ENCODE measurements around the gene SLC44A4. TPM values are rescaled to one million over a fixed set of nuclear protein-coding genes. Genes with fewer than 3 reads are reported as not detected.

Gene SLC44A4
- total and polyA plus RNA-seq, 9 of the 15 experiments (the other 6 are each of a cell fraction or from before 2014, with no cell fraction given): 7.9 to 18.6 (median 11.2) TPM

DNA sequence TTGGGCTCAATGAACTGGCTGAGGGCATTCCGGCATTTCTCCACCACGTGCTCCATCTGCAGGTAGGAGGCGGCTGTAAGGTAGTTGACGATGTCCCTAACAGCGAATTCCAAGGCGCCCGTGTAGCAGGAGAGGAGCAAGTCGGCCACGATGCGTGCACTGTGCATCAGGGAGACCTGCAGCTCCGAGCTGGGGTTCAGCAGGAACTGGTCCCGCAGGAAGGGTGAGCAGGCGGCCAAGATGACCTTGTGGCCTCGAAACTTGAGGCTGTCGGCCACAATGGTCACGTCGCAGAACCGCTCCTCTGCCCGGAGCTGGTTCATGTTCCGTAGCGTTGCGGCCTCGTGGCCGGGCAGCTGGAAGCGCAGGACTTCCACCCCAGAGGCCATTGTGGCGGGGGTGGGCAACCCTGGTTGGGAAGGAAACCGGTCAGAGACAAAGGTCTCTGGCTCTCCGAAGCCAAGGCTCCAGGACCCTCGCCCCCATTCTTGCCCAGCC is 22.2 kb upstream of the SLC44A4 start (continued):
- no peak for TF ChIP-seq ZNF316 (IDR thresholded peaks at IDR 0.05)
- no peak for TF ChIP-seq SETDB1 (IDR thresholded peaks at IDR 0.05; ENCODE audit: low read length)
- TF ChIP-seq, protein P1, sequence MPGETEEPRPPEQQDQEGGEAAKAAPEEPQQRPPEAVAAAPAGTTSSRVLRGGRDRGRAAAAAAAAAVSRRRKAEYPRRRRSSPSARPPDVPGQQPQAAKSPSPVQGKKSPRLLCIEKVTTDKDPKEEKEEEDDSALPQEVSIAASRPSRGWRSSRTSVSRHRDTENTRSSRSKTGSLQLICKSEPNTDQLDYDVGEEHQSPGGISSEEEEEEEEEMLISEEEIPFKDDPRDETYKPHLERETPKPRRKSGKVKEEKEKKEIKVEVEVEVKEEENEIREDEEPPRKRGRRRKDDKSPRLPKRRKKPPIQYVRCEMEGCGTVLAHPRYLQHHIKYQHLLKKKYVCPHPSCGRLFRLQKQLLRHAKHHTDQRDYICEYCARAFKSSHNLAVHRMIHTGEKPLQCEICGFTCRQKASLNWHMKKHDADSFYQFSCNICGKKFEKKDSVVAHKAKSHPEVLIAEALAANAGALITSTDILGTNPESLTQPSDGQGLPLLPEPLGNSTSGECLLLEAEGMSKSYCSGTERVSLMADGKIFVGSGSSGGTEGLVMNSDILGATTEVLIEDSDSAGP (CRISPR knock-in tag; IDR thresholded peaks at IDR 0.05): 0 out of 2 replicates have a peak, but pooled peaks have one; percentile 19
- TF ChIP-seq PHTF2 (CRISPR knock-in tag; IDR thresholded peaks at IDR 0.05): no peak
- TF ChIP-seq KAT8 (IDR thresholded peaks at IDR 0.05; ENCODE audit: low read depth): no peak
- no peak for TF ChIP-seq RCOR1 (IDR thresholded peaks at IDR 0.05; ENCODE audit: borderline replicate concordance in 1 of 2, low read depth in 2 of 2, low read length in 2 of 2)
- peak; percentile 40 for TF ChIP-seq CHD1 (IDR thresholded peaks at IDR 0.05; ENCODE audit: low read length)
- no peak for TF ChIP-seq VEZF1 (CRISPR knock-in tag; IDR thresholded peaks at IDR 0.05)
- TF ChIP-seq POLR2AphosphoS5 (IDR thresholded peaks at IDR 0.05; ENCODE audit: control insufficient read depth, insufficient read depth, low read depth, low read length): no peak
- TF ChIP-seq, protein P2, sequence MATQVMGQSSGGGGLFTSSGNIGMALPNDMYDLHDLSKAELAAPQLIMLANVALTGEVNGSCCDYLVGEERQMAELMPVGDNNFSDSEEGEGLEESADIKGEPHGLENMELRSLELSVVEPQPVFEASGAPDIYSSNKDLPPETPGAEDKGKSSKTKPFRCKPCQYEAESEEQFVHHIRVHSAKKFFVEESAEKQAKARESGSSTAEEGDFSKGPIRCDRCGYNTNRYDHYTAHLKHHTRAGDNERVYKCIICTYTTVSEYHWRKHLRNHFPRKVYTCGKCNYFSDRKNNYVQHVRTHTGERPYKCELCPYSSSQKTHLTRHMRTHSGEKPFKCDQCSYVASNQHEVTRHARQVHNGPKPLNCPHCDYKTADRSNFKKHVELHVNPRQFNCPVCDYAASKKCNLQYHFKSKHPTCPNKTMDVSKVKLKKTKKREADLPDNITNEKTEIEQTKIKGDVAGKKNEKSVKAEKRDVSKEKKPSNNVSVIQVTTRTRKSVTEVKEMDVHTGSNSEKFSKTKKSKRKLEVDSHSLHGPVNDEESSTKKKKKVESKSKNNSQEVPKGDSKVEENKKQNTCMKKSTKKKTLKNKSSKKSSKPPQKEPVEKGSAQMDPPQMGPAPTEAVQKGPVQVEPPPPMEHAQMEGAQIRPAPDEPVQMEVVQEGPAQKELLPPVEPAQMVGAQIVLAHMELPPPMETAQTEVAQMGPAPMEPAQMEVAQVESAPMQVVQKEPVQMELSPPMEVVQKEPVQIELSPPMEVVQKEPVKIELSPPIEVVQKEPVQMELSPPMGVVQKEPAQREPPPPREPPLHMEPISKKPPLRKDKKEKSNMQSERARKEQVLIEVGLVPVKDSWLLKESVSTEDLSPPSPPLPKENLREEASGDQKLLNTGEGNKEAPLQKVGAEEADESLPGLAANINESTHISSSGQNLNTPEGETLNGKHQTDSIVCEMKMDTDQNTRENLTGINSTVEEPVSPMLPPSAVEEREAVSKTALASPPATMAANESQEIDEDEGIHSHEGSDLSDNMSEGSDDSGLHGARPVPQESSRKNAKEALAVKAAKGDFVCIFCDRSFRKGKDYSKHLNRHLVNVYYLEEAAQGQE (IDR thresholded peaks at IDR 0.05; ENCODE audit: borderline replicate concordance): no peak
- TF ChIP-seq, protein P2 (CRISPR knock-in tag; IDR thresholded peaks at IDR 0.05; ENCODE audit: low read depth): no peak
- TF ChIP-seq RFX1 (IDR thresholded peaks at IDR 0.05): no peak
- 0 out of 2 replicates have a peak, but pooled peaks have one; percentile 13 for TF ChIP-seq SMARCA4 (IDR thresholded peaks at IDR 0.05)
- TF ChIP-seq ZNF395 (CRISPR knock-in tag; IDR thresholded peaks at IDR 0.05): no peak
- no peak for TF ChIP-seq MXD1 (CRISPR knock-in tag; IDR thresholded peaks at IDR 0.05; ENCODE audit: borderline replicate concordance, poor library complexity, severe bottlenecking)
- peak; percentile 69; the same call in 1 of the 2 replicates for TF ChIP-seq SP1 (CRISPR knock-in tag; IDR thresholded peaks at IDR 0.05)
